HTR-8/SVneo (cell line): ENCODE data around the gene PPP1R1C.

Experiments used
- DNase-seq: peaks from one replicate; pipeline ENCODE4 v3.0.0; 2011; ENCODE audit warnings: low spot score, mixed read lengths; ENCODE audit not compliant: insufficient read length
- FAIRE-seq: peaks from 2 replicates; lab custom pipeline; 2011; peaks lifted over from hg19 to GRCh38; lab: Jason Lieb, UNC

The PPP1R1C gene

GRCh38 chr2:181970160-181970794 is 15.4 kb upstream of the PPP1R1C start:
- FAIRE-seq = no peak
- DNase-seq = no peak

GRCh38 chr2:181971032-181971431 is 14.6 kb upstream of the PPP1R1C start:
- FAIRE-seq = no peak
- no peak for DNase-seq

- no peak for FAIRE-seq
- no peak for DNase-seq
Observed at GRCh38 chr2:181972431-181973170, 13.1 kb upstream of the PPP1R1C start.

- DNase-seq (no peak), FAIRE-seq (no peak)
Observed at GRCh38 chr2:181973171-181973783, 12.4 kb upstream of the PPP1R1C start.

- DNase-seq = peak; percentile 22
- FAIRE-seq = no peak
Observed at GRCh38 chr2:181977661-181978350, 7.8 kb upstream of the PPP1R1C start.

GRCh38 chr2:181978351-181979150 is 7.1 kb upstream of the PPP1R1C start:
- DNase-seq (no peak), FAIRE-seq (no peak)

- no peak for FAIRE-seq
- DNase-seq = no peak
Observed at GRCh38 chr2:181984060-181984459, 1.6 kb upstream of the PPP1R1C start.

- no peak for FAIRE-seq
- no peak for DNase-seq
Observed at GRCh38 chr2:181984814-181985631, 630 bp upstream of the PPP1R1C start.

GRCh38 chr2:181988154-181988924 is 2.7 kb downstream of the PPP1R1C start:
- no peak for FAIRE-seq
- DNase-seq = no peak

GRCh38 chr2:181989099-181989498 is 3.4 kb downstream of the PPP1R1C start:
- DNase-seq = no peak
- no peak for FAIRE-seq

GRCh38 chr2:181991171-181991885 is 5.7 kb downstream of the PPP1R1C start:
- no peak for DNase-seq
- FAIRE-seq = no peak

- FAIRE-seq (no peak), DNase-seq (no peak)
Observed at GRCh38 chr2:181992776-181993175, 7.1 kb downstream of the PPP1R1C start.

- FAIRE-seq (no peak), DNase-seq (no peak)
Observed at GRCh38 chr2:181995289-181995688, 9.6 kb downstream of the PPP1R1C start.

- FAIRE-seq (no peak), DNase-seq (no peak)
Observed at GRCh38 chr2:181998041-181998835, 12.6 kb downstream of the PPP1R1C start.

GRCh38 chr2:181998891-181999654 is 13.4 kb downstream of the PPP1R1C start:
- DNase-seq = no peak
- FAIRE-seq = no peak

- DNase-seq = no peak
- no peak for FAIRE-seq
Observed at GRCh38 chr2:181999911-182000310, 14.3 kb downstream of the PPP1R1C start.
